ENCODE results near the gene FBXL2. TPM values are rescaled to one million over a fixed set of nuclear protein-coding genes. Genes with fewer than 3 reads are reported as not detected.
A peak's percentile ranks its signal among the peaks of the same experiment; 100 is the strongest.
"Not testable (repeated sequence)": the region's sequence is repeated elsewhere in the genome, so short reads cannot be mapped to it uniquely, and the experiment has no call there.

The FBXL2 gene
- total and polyA plus RNA-seq, 5 donors from 2014 or later: 0.05 TPM; not detected in 4

DNA sequence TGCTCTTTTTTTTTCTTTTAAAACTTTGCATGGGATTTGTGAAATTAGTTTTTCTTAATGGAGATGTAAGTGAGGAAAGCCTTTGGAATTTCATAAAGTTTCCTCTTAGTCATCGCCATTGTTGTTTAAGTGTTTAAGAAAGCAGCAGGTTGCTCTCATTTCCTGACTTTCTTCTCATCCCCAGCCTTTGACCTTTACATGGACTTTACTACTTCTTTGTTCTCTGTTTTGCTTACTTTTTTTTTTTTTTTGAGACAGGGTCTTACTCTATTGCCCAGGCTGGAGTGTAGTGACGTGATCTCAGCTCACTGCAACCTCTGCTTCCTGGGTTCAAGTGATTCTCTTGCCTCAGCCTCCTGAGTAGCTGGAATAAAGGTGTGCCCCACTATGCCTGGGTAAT, 38.6 kb downstream of the FBXL2 start:
- H3K4me3 Mint-ChIP-seq: no peak overlapping the region
- no peak for ATAC-seq (ENCODE audit: low read depth in 2 of 2)

DNA sequence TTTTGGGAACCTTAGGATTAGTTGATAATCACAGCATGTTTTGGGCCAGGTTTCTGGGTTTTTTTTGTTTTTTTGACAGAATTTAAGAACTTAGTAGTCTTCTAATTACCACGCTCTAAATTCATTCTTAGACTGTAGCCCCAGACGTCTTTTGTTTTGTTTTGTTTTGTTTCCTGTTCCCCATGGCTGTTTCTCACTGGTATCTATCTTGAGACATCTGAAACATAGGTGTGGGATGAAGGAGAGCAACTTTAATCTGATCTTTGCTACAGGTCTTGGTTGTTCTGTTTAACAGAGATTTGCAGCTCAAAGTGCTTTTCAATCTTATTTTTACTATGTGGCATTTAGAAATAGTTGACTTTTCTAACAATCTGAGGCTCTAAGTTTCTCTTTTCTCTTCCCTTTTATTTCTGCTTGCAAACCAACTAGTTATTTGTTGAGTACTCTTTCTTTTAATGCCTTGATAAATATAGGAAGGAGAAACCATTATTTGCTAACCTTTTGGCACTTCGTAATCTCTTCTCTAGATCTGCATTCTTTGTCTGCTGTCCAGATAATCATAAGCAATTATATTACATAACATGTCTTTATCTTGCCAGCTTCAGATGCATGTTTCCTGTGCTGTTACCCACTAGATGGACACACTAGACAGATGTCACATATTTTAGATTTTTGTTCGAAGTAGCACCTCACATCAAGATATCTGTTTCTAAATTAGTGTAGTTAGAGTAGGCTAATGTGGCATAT, 40.9 kb downstream of the FBXL2 start:
- no peak overlapping the region for H3K27ac ChIP-seq (ENCODE audit: insufficient read depth, low read length, poor library complexity, severe bottlenecking)
- DNase-seq: no peak
- ATAC-seq (ENCODE audit: low read depth in 2 of 2): no peak
- peaks cover 48% of the 10 kb centered on the region for H3K27me3 Mint-ChIP-seq
- H3K9me3 Mint-ChIP-seq: peaks cover 0 to 5% (median 0%) of the 10 kb centered on the region in 7 donors
- no peaks in the 10 kb centered on the region for H3K36me3 ChIP-seq (ENCODE audit: control insufficient read depth, insufficient read depth, low read length)
- no peak overlapping the region for H3K4me3 ChIP-seq (ENCODE audit: low read depth, low read length)
- peak overlapping the region in 1 of 3 donors; percentile 3 for H3K27ac Mint-ChIP-seq
- H3K4me1 Mint-ChIP-seq: peaks cover 0 to 5% (median 0%) of the 10 kb centered on the region in 4 donors
- H3K27me3 ChIP-seq (ENCODE audit: control insufficient read depth, insufficient read depth, low read length): peaks cover 14% of the 10 kb centered on the region
- H3K4me1 ChIP-seq (ENCODE audit: control insufficient read depth, insufficient read depth, low read length, poor library complexity, severe bottlenecking): no peaks in the 10 kb centered on the region
- no peaks in the 10 kb centered on the region for H3K36me3 Mint-ChIP-seq
- no peaks in the 10 kb centered on the region for H3K9me3 ChIP-seq (ENCODE audit: control insufficient read depth in 2 of 2, low read length in 2 of 2)
- no peak overlapping the region for H3K4me3 Mint-ChIP-seq

More for the DNA sequence above, 38.6 kb downstream of the FBXL2 start:
- Histone ChIP-seq H3K4me3 (ENCODE audit: low read depth, low read length) (no peak overlapping the region), H3K36me3 (ENCODE audit: control insufficient read depth, insufficient read depth, low read length) (no peaks in the 10 kb centered on the region), H3K4me1 (ENCODE audit: control insufficient read depth, insufficient read depth, low read length, poor library complexity, severe bottlenecking) (no peaks in the 10 kb centered on the region), H3K9me3 (ENCODE audit: control insufficient read depth in 2 of 2, low read length in 2 of 2) (peaks cover 0 to 7% of the 10 kb centered on the region in 2 experiments), H3K27ac (ENCODE audit: insufficient read depth, low read length, poor library complexity, severe bottlenecking) (no peak overlapping the region), H3K27me3 (ENCODE audit: control insufficient read depth, insufficient read depth, low read length) (peaks cover 12% of the 10 kb centered on the region)
- no peak for DNase-seq
- Mint-ChIP-seq H3K9me3 (peaks cover 0 to 13% (median 4%) of the 10 kb centered on the region in 7 donors), H3K36me3 (no peaks in the 10 kb centered on the region), H3K4me1 (peaks cover 0 to 5% (median 0%) of the 10 kb centered on the region in 4 donors), H3K27me3 (peaks cover 51% of the 10 kb centered on the region), H3K27ac (no peak overlapping the region)

DNA sequence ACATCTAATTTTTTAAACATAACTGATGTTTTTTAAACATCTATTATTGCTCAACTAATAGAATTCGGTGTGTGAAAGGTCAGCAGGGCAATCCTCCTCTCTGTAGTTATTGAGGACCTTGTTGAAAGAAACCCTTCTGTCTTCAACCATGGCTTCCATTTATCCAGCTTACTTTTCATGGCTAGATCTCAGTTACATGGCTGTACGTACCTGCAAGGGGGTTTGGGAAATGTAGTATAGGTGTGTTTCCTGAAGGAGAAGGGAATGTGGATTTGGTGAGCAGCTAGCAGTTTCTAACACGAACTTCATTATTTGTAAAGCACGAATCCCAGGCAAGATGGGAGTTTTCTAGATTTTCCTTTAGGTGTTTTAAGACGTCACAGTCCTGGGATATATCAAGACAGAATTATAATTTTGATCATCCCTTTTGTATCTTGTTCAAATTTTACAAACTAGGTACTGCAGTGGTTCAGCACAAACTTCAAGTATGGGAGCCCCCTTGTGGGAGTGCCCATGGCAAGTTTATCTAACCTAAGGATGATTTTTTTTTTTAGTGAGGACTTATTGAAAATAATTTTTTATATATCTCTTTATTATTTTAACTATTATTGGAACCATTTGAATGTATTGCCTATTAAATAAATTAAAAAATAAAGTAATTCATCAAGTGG, 41.6 kb downstream of the FBXL2 start:
- no peaks in the 10 kb centered on the region for H3K4me1 ChIP-seq (ENCODE audit: control insufficient read depth, insufficient read depth, low read length, poor library complexity, severe bottlenecking)
- Mint-ChIP-seq H3K4me3 (no peak overlapping the region), H3K27ac (no peak overlapping the region), H3K36me3 (no peaks in the 10 kb centered on the region), H3K4me1 (peaks cover 0 to 5% (median 0%) of the 10 kb centered on the region in 4 donors), H3K9me3 (peaks cover 0 to 5% (median 1%) of the 10 kb centered on the region in 7 donors), H3K27me3 (peaks cover 51% of the 10 kb centered on the region)
- no peaks in the 10 kb centered on the region for H3K9me3 ChIP-seq (ENCODE audit: control insufficient read depth in 2 of 2, low read length in 2 of 2)
- H3K36me3 ChIP-seq (ENCODE audit: control insufficient read depth, insufficient read depth, low read length): no peaks in the 10 kb centered on the region
- DNase-seq (peak in 1 of 3 donors; percentile 3), ATAC-seq (ENCODE audit: low read depth in 2 of 2) (no peak)
- H3K27me3 ChIP-seq (ENCODE audit: control insufficient read depth, insufficient read depth, low read length): peaks cover 14% of the 10 kb centered on the region
- no peak overlapping the region for H3K4me3 ChIP-seq (ENCODE audit: low read depth, low read length)
- no peak overlapping the region for H3K27ac ChIP-seq (ENCODE audit: insufficient read depth, low read length, poor library complexity, severe bottlenecking)

- no peak for ATAC-seq (ENCODE audit: low read depth in 2 of 2)
- peaks cover 0 to 5% (median 0%) of the 10 kb centered on the region in 4 donors for H3K4me1 Mint-ChIP-seq
- Histone ChIP-seq H3K27ac (ENCODE audit: insufficient read depth, low read length, poor library complexity, severe bottlenecking) (no peak overlapping the region), H3K36me3 (ENCODE audit: control insufficient read depth, insufficient read depth, low read length) (no peaks in the 10 kb centered on the region), H3K9me3 (ENCODE audit: control insufficient read depth in 2 of 2, low read length in 2 of 2) (no peaks in the 10 kb centered on the region), H3K4me1 (ENCODE audit: control insufficient read depth, insufficient read depth, low read length, poor library complexity, severe bottlenecking) (no peaks in the 10 kb centered on the region), H3K4me3 (ENCODE audit: low read depth, low read length) (no peak overlapping the region), H3K27me3 (ENCODE audit: control insufficient read depth, insufficient read depth, low read length) (peaks cover 9% of the 10 kb centered on the region)
- H3K9me3 Mint-ChIP-seq: peaks cover 0 to 6% (median 0%) of the 10 kb centered on the region in 7 donors
- H3K4me3 Mint-ChIP-seq: no peak overlapping the region
- H3K27me3 Mint-ChIP-seq: peaks cover 35% of the 10 kb centered on the region
- no peak for DNase-seq
- no peak overlapping the region for H3K27ac Mint-ChIP-seq
- no peaks in the 10 kb centered on the region for H3K36me3 Mint-ChIP-seq
These were observed 45.2 kb downstream of the FBXL2 start for GRCh38 chr3:33322412-33322811.

GRCh38 chr3:33331414-33331813, 54.2 kb downstream of the FBXL2 start:
- Histone ChIP-seq H3K36me3 (ENCODE audit: control insufficient read depth, insufficient read depth, low read length) (no peaks in the 10 kb centered on the region), H3K27ac (ENCODE audit: insufficient read depth, low read length, poor library complexity, severe bottlenecking) (no peak overlapping the region), H3K9me3 (ENCODE audit: control insufficient read depth in 2 of 2, low read length in 2 of 2) (peaks cover 11 to 15% of the 10 kb centered on the region in 2 experiments), H3K4me3 (ENCODE audit: low read depth, low read length) (no peak overlapping the region), H3K4me1 (ENCODE audit: control insufficient read depth, insufficient read depth, low read length, poor library complexity, severe bottlenecking) (no peaks in the 10 kb centered on the region), H3K27me3 (ENCODE audit: control insufficient read depth, insufficient read depth, low read length) (peaks cover 7% of the 10 kb centered on the region)
- Mint-ChIP-seq H3K36me3 (peaks cover 4% of the 10 kb centered on the region), H3K27ac (no peak overlapping the region), H3K4me1 (no peaks in the 10 kb centered on the region), H3K4me3 (no peak overlapping the region), H3K9me3 (peaks cover 0 to 24% (median 9%) of the 10 kb centered on the region in 7 donors), H3K27me3 (peaks cover 27% of the 10 kb centered on the region)
- no peak for ATAC-seq (ENCODE audit: low read depth in 2 of 2)
- DNase-seq: no peak

- Mint-ChIP-seq H3K27me3 (peaks cover 21% of the 10 kb centered on the region), H3K9me3 (peaks cover 0 to 24% (median 9%) of the 10 kb centered on the region in 7 donors), H3K27ac (no peak overlapping the region), H3K4me3 (no peak overlapping the region), H3K4me1 (peaks cover 0 to 4% (median 0%) of the 10 kb centered on the region in 4 donors), H3K36me3 (peaks cover 4% of the 10 kb centered on the region)
- Histone ChIP-seq H3K4me3 (ENCODE audit: low read depth, low read length) (no peak overlapping the region), H3K27ac (ENCODE audit: insufficient read depth, low read length, poor library complexity, severe bottlenecking) (no peak overlapping the region), H3K27me3 (ENCODE audit: control insufficient read depth, insufficient read depth, low read length) (peaks cover 7% of the 10 kb centered on the region), H3K9me3 (ENCODE audit: control insufficient read depth in 2 of 2, low read length in 2 of 2) (peaks cover 11 to 15% of the 10 kb centered on the region in 2 experiments), H3K36me3 (ENCODE audit: control insufficient read depth, insufficient read depth, low read length) (no peaks in the 10 kb centered on the region), H3K4me1 (ENCODE audit: control insufficient read depth, insufficient read depth, low read length, poor library complexity, severe bottlenecking) (no peaks in the 10 kb centered on the region)
- no peak for DNase-seq
- no peak for ATAC-seq (ENCODE audit: low read depth in 2 of 2)
These were observed 57.1 kb downstream of the FBXL2 start for GRCh38 chr3:33334364-33334763.

DNA sequence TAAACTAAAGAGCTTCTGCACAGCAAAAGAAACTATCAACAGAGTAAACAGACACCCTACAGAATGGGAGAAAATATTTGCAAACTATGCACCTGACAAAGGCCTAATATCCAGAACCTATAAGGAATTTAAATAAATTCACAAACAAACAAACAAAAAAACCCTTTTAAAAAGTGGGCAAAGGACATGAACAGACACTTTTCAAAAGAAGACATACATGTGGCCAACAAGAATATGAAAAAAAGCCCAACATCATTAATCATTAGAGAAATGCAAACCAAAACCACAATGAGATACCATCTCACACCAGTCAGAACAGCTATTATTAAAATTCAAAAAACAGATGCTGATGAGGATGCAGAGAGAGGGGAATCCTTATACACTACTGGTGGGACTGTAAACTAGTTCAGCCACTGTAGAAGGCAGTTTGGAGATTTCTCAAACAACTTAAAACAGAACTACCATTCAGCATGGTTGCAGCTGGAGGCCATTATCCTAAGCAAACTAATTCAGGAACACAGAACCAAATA, 61.8 kb downstream of the FBXL2 start:
- H3K36me3 Mint-ChIP-seq; H3K4me1 Mint-ChIP-seq; H3K27me3 ChIP-seq (ENCODE audit: control insufficient read depth, insufficient read depth, low read length); H3K36me3 ChIP-seq (ENCODE audit: control insufficient read depth, insufficient read depth, low read length); DNase-seq; H3K4me1 ChIP-seq (ENCODE audit: control insufficient read depth, insufficient read depth, low read length, poor library complexity, severe bottlenecking); H3K27ac Mint-ChIP-seq; H3K4me3 Mint-ChIP-seq; H3K4me3 ChIP-seq (ENCODE audit: low read depth, low read length); H3K27ac ChIP-seq (ENCODE audit: insufficient read depth, low read length, poor library complexity, severe bottlenecking); H3K9me3 ChIP-seq (ENCODE audit: control insufficient read depth in 2 of 2, low read length in 2 of 2); ATAC-seq (ENCODE audit: low read depth in 2 of 2): not testable (repeated sequence)
- H3K27me3 Mint-ChIP-seq: peaks cover 26% of the 10 kb centered on the region
- peaks cover 0 to 13% (median 4%) of the 10 kb centered on the region in 7 donors for H3K9me3 Mint-ChIP-seq
